ENCODE measurements around the gene KIAA0753. TPM values are rescaled to one million over a fixed set of nuclear protein-coding genes. Genes with fewer than 3 reads are reported as not detected.

Gene KIAA0753
- total RNA-seq, 2 donors from 2014 or later = 6.9 to 13.5 TPM

DNA sequence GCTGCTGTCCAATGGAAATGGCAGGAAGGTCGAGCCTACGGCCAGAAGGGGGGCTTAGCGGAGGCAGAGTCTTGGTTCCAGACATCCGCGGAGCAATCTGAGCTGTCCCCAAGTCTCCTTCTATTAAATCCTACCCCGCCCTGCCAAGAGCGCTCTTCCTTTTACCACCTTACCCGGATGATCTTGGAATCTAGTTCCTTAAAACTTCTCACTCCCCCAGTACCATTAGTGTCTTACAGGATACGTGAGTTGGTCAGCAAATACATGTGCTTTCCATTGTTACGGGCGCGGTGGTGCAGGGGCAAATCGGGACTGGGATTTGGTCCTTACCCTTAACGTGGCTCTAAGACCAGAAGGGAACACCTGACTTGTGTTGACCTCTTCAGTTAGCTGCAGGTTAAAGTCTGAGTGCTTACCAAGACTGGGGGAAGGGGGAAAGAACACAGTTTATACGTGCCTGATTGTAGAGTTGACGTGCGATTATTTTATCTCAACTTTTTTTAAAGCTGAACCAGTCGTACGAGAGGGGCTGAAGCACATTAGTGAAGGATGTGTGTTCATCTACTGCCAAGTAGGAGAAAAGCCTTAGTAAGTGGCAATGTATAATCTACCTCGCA lies 844 bp upstream of the KIAA0753 start:
- Histone ChIP-seq H3K36me3 (replicated peaks in 1 of 2; ENCODE audit: insufficient read depth in 1 of 2, low read depth in 2 of 2) (no peaks in the 10 kb centered on the region), H3K4me3 (peak overlapping the region; percentile 74 to 81), H3K4me1 (peaks cover 34% of the 10 kb centered on the region), H3K9me3 (no peaks in the 10 kb centered on the region), H3K27ac (peak overlapping the region; percentile 64 to 87 (median 74)), H3K27me3 (no peaks in the 10 kb centered on the region)
- ATAC-seq (peak; percentile 10), DNase-seq (peak in 1 of 4 donors; percentile 16)
- no peak for TF ChIP-seq CTCF (IDR thresholded peaks at IDR 0.05)
- no peak for TF ChIP-seq POLR2A (IDR thresholded peaks at IDR 0.05)
- intact Hi-C loops (cut with DNase I) = no loop called here
- 1% methylated on average over 17 to 20 of the region's 20 CpGs for WGBS, 2 donors

- Histone ChIP-seq H3K9me3 (no peaks in the 10 kb centered on the region), H3K27ac (peak overlapping the region; percentile 64 to 87 (median 74)), H3K4me3 (peak overlapping the region; percentile 74 to 81), H3K4me1 (peaks cover 34% of the 10 kb centered on the region), H3K27me3 (no peaks in the 10 kb centered on the region), H3K36me3 (replicated peaks in 1 of 2; ENCODE audit: insufficient read depth in 1 of 2, low read depth in 2 of 2) (no peaks in the 10 kb centered on the region)
- intact Hi-C loops (cut with DNase I) = no loop called here
- ATAC-seq (peak; percentile 22), DNase-seq (peak in 2 of 4 donors; percentile 39 to 41)
- WGBS, 2 donors = 0 to 1% methylated on average over 24 to 65 of the region's 67 CpGs
- TF ChIP-seq CTCF (IDR thresholded peaks at IDR 0.05) (no peak), POLR2A (IDR thresholded peaks at IDR 0.05) (no peak)
These were observed 650 bp downstream of the KIAA0753 start for GRCh38 chr17:6639586-6640535.

DNA sequence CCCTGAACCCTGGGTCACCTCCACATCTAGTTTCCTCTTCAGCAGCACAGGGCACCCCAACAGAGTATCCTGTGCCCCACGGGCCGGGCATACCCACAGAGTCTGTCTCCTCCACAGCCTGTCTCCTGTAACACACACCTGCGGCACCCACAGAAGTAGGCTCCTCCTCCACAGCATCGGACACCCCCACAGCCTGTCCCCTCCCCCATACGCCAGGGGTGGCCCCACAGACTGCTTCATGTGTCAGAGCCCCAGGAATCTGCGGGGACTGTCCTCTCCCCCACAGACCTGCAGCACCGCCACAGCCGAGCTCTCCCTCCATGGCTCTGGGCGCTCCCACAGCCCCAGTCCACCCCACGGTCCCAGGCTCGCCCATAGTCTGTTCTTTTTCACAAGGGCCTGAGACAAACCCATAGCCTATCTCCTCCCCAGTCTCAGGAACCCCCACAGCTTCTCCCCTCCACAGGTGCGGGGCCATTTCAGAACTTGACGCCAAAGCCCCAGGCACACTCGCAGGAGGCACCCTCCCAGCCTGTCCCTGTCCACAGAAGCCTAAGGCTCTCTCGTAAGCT lies 1.4 kb downstream of the KIAA0753 start:
- H3K27ac ChIP-seq = no peak overlapping the region
- intact Hi-C loops (cut with DNase I) = no loop called here

More for the DNA sequence above, 1.4 kb downstream of the KIAA0753 start:
- Histone ChIP-seq H3K27me3 (no peaks in the 10 kb centered on the region), H3K9me3 (no peaks in the 10 kb centered on the region), H3K4me3 (peak overlapping the region in 1 of 2 donors; percentile 74), H3K36me3 (replicated peaks in 1 of 2; ENCODE audit: insufficient read depth in 1 of 2, low read depth in 2 of 2) (no peaks in the 10 kb centered on the region), H3K4me1 (peaks cover 34% of the 10 kb centered on the region)
- 15 to 26% methylated on average over 13 to 14 of the region's 15 CpGs for WGBS, 2 donors
- no peak for TF ChIP-seq CTCF (IDR thresholded peaks at IDR 0.05)
- TF ChIP-seq POLR2A (IDR thresholded peaks at IDR 0.05) = no peak
- no peak for DNase-seq
- ATAC-seq = no peak
